ENCODE results near the gene TTC24.
"Not testable (repeated sequence)": the region's sequence is repeated elsewhere in the genome, so short reads cannot be mapped to it uniquely, and the experiment has no call there.

Gene TTC24

GRCh38 chr1:156579472-156579871 is at the start of gene TTC24:
TSS of gene TTC24 (plus strand) at chr1:156579723. CDS start at chr1:156581365, 1,642 bp downstream.
- DNase-seq (ENCODE audit: low read depth), result no peak

GRCh38 chr1:156530006-156530405 is 49.5 kb upstream of the TTC24 start:
- DNase-seq (ENCODE audit: low read depth), result no peak

GRCh38 chr1:156532374-156532773 is 47.1 kb upstream of the TTC24 start:
- no peak for DNase-seq (ENCODE audit: low read depth)

- DNase-seq (ENCODE audit: low read depth), result no peak
Observed at GRCh38 chr1:156533568-156534220, 45.8 kb upstream of the TTC24 start.

- DNase-seq (ENCODE audit: low read depth), result no peak
Observed at GRCh38 chr1:156534424-156535060, 45.0 kb upstream of the TTC24 start.

GRCh38 chr1:156537027-156537426 is 42.5 kb upstream of the TTC24 start:
- no peak for DNase-seq (ENCODE audit: low read depth)

- no peak for DNase-seq (ENCODE audit: low read depth)
Observed at GRCh38 chr1:156538711-156539440, 40.6 kb upstream of the TTC24 start.

- no peak for DNase-seq (ENCODE audit: low read depth)
Observed at GRCh38 chr1:156539818-156540355, 39.6 kb upstream of the TTC24 start.

GRCh38 chr1:156540955-156541354 is 38.6 kb upstream of the TTC24 start:
- no peak for DNase-seq (ENCODE audit: low read depth)

GRCh38 chr1:156543066-156543465 is 36.5 kb upstream of the TTC24 start:
- DNase-seq (ENCODE audit: low read depth), result no peak

GRCh38 chr1:156544592-156545102 is 34.9 kb upstream of the TTC24 start:
- no peak for DNase-seq (ENCODE audit: low read depth)

GRCh38 chr1:156546267-156546666 is 33.3 kb upstream of the TTC24 start:
- no peak for DNase-seq (ENCODE audit: low read depth)

GRCh38 chr1:156547434-156547833 is 32.1 kb upstream of the TTC24 start:
- DNase-seq (ENCODE audit: low read depth), result no peak

GRCh38 chr1:156547982-156548381 is 31.5 kb upstream of the TTC24 start:
- DNase-seq (ENCODE audit: low read depth), result no peak

GRCh38 chr1:156549390-156549789 is 30.1 kb upstream of the TTC24 start:
- DNase-seq (ENCODE audit: low read depth), result no peak

GRCh38 chr1:156549831-156550230 is 29.7 kb upstream of the TTC24 start:
- DNase-seq (ENCODE audit: low read depth), result no peak

- DNase-seq (ENCODE audit: low read depth), result no peak
Observed at GRCh38 chr1:156550346-156550745, 29.2 kb upstream of the TTC24 start.

GRCh38 chr1:156551066-156551643 is 28.4 kb upstream of the TTC24 start:
- no peak for DNase-seq (ENCODE audit: low read depth)

GRCh38 chr1:156551869-156552268 is 27.7 kb upstream of the TTC24 start:
- DNase-seq (ENCODE audit: low read depth), result no peak

- DNase-seq (ENCODE audit: low read depth), result no peak
Observed at GRCh38 chr1:156552518-156552917, 27.0 kb upstream of the TTC24 start.

GRCh38 chr1:156552937-156553336 is 26.6 kb upstream of the TTC24 start:
- not testable (repeated sequence) for DNase-seq (ENCODE audit: low read depth)

- no peak for DNase-seq (ENCODE audit: low read depth)
Observed at GRCh38 chr1:156553860-156554485, 25.6 kb upstream of the TTC24 start.

All from activated gamma-delta T cell treated with anti-CD3 and anti-CD28 coated beads, Interleukin-2, amount 50 U/mL, for 16 hours (primary cell).